DMS53 treated with DMSO at 0.1 percent for 48 hours (cell line): ENCODE results near the gene SLC35B2.

ENCODE experiments used
- DNase-seq: peaks from one replicate; lab custom pipeline; 2025; ENCODE audit not compliant: unreplicated experiment; lab: John Stamatoyannopoulos, UW

Gene SLC35B2

DNA sequence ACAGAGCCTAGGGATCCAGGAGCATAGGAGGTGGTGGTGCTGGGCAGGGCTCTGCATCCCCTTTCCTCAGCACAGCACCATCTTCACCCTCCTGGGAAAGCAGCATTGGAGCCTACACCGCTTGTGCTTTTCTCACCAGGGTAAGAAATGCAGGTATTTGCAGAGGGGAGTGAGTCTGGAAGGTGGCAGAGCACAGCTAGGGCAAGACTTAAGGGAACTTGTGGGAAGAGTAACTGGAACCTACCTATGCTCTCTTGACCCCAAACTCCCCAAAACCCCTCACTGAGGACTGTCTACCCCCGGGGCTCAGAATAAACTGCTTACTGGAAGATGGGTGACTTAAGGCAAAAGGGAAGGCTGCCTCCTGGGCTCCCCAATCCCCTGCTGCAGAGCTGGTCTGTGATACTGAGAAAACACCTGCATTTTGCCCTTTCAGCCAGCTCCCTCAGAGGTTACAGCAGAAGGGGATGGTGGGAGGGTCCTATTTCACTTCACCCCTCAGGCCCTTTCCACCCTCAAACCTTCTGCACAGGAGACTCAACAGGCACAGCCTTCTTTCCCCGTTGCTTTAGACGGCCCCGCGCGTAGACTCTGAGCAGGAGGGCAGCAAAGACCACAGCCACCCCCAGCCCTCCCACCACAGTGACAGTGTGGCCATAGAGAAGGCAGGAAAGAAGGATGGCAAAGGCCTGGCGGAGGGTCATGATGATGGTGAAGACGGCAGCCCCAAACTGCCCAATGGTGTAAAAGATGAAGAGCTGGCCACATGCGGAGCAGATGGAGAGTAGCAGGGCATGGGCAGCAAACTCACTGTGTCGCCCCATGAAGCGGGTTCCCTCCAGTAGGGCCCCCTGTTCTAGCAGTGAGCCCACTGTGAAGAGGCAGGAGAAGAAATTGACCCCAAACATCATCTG, 2.9 kb downstream of the SLC35B2 start:
- no peak for DNase-seq

DNA sequence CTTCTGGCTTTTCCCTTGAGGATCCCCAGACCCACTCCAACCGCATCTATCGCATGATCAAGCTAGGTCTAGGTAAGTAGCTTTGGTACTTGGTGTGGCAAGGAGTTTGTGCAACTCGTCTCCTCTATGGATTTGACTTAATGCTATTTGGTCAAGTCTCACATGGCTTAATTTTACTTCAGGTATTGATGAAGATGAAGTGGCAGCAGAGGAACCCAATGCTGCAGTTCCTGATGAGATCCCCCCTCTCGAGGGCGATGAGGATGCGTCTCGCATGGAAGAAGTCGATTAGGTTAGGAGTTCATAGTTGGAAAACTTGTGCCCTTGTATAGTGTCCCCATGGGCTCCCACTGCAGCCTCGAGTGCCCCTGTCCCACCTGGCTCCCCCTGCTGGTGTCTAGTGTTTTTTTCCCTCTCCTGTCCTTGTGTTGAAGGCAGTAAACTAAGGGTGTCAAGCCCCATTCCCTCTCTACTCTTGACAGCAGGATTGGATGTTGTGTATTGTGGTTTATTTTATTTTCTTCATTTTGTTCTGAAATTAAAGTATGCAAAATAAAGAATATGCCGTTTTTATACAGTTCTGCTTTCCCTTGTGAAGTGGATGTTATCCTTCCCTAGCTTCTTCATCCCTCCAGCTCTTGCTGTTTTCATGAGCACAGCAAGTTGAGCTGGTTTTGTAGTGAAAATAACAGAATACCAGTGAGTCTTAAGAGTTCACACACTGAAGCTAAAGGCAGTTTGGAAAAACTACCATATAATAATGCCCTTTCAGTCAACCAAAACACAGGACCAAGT, 3.8 kb downstream of the SLC35B2 start:
- peak; percentile 38 for DNase-seq

DNA sequence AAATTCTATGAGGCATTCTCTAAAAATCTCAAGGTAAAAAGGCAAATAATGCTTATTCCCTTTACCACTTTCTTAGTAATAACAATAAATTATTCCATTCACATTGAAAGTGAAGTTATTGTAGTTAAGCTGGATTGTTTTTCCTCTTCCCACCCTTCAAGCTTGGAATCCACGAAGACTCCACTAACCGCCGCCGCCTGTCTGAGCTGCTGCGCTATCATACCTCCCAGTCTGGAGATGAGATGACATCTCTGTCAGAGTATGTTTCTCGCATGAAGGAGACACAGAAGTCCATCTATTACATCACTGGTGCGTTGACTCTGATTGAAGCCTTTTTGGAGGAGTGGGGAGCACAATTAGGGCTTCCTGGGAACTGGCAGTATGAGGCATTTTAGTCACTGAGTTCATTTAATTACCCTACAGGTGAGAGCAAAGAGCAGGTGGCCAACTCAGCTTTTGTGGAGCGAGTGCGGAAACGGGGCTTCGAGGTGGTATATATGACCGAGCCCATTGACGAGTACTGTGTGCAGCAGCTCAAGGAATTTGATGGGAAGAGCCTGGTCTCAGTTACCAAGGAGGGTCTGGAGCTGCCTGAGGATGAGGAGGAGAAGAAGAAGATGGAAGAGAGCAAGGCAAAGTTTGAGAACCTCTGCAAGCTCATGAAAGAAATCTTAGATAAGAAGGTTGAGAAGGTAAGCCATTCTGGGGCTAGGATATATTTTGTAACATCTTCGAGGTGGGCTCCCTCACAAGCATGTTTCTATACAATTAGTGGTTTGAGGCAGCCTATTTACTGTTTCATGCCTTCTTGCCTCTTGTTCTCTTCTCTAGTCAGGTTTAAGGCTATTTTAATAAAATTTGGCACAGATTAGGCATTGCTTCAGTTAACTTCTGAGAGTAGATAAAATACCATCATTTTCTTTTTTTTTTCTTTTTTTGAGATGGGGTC, 5.5 kb downstream of the SLC35B2 start:
- no peak for DNase-seq

DNA sequence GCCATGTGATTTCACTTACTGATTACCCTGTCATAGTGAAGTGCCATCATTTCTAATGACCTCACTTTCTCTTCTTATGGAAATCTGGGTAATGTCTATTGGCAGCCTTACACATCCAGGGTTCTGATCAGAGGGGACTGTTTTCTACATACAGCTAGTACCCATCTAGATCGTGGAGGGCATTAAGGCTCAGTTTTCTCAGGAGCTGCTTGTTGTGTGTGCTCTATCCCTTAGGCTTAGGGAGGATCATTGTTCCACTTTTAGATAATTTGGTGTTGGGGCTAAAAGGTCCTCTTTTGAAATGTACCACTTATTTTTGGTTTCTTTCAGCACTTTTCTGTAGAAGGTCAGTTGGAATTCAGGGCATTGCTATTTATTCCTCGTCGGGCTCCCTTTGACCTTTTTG, 6.6 kb downstream of the SLC35B2 start:
- DNase-seq: no peak

DNA sequence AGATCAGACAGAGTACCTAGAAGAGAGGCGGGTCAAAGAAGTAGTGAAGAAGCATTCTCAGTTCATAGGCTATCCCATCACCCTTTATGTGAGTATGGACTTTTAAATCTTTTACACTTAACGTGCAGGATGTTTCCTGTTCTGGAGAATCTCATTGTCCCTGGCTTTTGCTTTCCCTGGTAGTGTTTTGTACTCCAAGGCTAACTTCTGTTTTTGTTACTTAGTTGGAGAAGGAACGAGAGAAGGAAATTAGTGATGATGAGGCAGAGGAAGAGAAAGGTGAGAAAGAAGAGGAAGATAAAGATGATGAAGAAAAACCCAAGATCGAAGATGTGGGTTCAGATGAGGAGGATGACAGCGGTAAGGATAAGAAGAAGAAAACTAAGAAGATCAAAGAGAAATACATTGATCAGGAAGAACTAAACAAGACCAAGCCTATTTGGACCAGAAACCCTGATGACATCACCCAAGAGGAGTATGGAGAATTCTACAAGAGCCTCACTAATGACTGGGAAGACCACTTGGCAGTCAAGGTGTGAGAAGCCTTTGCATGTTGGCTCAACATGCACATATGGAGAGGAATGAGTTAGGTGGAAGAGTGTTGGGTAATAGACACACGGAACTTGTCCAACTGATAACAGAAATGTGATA, 7.1 kb downstream of the SLC35B2 start:
- DNase-seq: no peak

DNA sequence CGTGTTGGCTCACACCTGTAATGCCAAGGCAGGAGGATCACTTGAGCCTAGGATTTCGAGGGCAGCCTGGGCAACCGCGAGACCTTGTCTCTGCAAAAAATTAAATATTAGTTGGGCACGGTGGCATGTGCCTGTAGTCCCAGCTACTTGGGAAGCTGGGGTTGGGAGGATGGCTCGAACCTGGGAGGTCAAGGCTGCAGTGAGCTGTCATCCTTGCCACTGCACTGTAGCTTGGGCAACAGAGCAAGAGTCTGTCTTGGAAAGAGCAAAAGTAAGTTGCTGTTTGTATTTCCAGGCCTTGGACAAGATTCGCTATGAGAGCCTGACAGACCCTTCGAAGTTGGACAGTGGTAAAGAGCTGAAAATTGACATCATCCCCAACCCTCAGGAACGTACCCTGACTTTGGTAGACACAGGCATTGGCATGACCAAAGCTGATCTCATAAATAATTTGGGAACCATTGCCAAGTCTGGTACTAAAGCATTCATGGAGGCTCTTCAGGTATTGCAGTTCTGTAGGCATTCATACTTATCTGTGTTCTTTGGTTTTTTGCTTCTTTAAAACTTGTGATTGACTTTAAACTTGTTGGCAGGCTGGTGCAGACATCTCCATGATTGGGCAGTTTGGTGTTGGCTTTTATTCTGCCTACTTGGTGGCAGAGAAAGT, 8.1 kb downstream of the SLC35B2 start:
- DNase-seq: no peak

DNA sequence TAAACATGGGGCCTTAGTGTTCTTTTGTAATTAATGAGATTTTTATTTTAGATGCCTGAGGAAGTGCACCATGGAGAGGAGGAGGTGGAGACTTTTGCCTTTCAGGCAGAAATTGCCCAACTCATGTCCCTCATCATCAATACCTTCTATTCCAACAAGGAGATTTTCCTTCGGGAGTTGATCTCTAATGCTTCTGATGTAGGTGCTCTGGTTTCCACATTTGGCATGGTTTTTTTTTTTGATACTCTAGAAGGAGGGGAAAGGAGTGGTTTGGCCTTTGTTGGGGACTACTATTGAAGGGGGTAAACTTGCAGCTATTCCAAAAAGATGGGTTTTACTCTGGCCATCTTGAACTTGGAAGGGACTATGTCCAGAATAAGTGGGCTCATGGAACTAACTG, 8.7 kb downstream of the SLC35B2 start:
- no peak for DNase-seq

DNA sequence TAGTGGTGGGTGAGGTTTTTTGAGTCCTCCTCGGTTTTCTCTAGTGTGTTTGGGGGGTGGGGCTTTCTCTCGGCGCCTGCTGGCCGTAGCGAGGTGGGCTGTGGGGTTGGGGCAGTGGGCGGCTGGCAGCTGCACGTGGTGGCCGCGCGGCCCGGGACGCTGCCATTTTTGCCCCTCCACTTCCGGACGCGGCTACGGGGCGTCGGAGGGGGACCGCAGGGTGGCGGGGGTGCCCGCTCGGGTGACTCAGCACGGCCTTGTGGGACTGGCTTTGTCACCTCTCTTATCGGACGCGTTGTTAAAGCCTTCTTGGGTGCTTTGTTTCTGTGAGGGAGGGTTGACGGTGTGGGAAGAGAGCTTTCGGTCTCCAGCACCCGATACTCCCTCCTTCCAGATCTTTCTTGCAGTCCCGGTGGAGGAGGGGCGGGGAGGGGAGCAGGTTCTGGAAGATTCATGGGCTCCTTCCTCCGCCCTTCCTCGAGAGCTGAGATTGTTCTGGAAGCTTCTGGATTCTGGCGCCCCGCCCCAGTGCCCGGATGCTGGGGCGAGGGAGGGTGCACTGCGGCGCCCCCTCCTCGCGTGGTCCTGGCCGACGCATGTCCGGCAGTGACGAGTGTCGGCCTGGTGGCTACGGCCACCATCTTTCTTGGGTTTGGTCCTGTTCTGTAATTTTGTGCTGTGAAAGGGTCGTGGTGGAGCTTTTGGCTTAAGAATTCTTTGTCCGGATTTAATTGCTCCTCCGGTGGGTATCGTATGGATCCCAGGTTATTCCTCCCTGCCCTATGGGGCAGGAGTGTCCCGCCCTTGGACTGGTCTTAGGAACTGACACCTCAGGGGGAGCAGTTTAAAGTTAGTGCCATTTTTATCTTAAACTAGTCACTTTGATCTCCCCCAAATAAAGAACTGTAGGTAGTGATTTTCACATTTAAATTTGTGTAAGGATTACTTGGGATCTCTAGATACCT, 9.7 kb downstream of the SLC35B2 start:
- DNase-seq: no peak

DNA sequence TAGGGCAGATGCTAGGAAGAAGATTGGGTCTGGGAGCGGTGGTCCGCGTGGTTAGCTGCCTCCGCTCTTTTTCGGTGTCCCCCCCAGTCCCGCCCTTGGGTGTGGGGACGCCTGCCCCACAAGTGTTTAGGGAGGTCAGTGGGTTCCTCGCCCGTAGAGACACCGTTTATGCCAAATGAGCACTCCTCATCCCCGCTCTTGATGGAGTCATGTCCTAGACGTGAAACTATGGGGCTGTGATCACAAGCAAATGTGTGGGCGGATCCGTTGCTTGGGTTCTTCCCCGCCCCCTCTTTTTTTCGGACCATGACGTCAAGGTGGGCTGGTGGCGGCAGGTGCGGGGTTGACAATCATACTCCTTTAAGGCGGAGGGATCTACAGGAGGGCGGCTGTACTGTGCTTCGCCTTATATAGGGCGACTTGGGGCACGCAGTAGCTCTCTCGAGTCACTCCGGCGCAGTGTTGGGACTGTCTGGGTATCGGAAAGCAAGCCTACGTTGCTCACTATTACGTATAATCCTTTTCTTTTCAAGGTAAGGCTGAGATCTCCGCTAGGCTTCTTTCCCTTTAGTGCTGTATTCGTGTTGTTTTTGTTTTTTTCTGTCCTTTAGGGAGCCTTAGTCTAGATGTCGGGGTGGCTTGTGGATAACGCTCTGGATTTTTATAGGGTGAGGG, 10.5 kb downstream of the SLC35B2 start, which contains the start of gene HSP90AB1:
TSS of gene HSP90AB1 (plus strand) at position 439 of the 675 bp plus-strand sequence. CDS start 1,529 bp downstream, outside the sequence.
- DNase-seq: peak; percentile 94

DNA sequence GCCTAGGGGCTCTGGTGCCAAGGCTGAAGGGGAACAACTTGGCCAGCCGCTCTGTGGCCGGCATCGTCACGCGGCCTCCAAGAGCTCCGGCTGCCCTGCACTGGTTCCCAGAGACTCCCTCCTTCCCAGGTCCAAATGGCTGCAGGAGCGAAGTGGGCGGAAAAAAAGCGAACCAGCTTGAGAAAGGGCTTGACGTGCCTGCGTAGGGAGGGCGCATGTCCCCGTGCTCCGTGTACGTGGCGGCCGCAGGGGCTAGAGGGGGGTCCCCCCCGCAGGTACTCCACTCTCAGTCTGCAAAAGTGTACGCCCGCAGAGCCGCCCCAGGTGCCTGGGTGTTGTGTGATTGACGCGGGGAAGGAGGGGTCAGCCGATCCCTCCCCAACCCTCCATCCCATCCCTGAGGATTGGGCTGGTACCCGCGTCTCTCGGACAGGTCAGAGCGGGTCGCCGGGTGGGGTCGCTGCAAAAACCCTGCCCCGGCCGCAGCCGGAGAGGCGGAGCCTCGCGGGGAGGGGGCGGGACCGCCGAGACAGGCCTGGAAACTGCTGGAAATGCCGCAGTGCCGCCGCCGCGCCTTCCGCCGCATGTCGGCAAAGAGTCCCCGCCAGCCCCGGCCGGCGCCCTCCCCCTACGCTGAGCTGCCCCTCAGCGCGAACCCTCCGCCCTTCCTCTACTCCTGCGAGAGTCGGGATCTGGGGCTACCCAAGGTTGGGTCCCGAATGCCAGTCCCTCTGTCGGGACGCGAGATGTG, 11.2 kb downstream of the SLC35B2 start:
- peak; percentile 81 for DNase-seq

DNA sequence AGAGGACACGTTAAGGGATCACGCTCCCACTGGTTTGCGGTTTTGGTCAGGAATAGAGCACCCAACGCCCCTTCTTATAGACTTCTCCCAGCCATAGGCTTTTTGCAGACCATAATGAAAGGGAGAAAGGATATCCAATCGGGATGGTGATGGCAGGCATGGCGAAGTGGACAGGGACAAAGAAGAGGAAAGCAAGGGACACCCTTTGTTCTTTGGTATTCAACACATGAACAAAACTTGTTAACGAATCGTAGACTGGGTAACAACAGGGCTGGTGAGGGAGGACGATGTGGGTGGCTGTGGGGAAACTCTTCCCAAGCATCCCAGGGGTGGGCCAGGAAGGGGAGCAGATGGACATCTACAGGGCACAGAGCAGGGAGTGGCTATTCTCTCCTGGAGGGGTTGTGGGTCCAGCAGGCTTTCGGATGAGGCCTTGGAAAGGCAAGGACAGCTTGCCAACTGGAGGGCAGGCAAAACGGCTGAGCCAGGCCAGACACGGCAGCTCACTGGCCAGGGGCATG, 11.9 kb downstream of the SLC35B2 start:
- DNase-seq: no peak

DNA sequence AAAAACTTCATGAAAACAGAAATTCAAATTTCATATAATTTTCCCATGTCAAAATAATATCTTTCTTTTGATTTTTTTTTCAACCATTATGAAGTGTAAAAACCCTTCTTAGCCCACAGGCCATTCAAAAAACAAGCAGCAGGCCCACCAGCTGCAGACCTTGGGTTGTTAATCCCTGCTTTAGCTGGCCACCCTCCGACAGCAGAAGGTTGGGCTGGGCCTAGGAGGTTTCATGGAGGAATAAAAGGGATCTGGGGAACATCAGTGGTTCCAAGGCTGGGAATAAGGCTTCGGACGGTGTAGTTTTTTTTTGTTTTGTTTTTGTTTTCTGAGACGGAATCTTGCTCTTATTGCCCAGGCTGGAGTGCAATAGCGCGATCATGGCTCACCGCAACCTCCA, 14.0 kb downstream of the SLC35B2 start:
- no peak for DNase-seq

DNA sequence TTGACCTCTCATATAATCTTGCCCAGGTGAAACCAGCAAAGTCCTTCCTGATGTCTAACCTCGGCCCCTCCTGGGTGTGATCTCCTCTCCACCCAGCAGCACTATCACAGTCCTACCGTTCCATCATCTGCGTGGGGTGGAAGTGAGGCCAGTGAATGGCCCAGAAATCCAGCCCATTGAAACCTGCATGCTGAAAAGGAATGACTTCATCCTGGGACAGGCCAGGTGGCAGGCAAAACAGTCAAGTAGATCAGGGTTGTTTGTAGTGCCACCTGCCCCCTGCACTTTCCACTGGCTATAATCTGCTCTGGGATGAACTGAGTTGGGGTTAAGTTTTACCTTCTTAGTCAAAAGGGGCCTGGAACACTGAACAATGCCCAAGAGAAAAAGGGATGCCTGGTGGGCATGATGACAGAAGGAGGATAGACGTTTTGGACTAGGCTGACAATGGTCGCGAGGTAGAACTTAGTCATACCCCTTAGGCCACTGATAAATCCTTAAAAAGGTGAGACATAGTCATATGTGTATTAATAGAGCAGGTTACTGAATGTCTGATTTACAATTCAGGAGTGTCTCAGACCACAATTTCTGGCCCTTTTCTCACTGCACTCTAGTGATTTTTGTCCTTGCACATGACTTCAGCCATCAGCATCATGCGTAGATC, 18.5 kb downstream of the SLC35B2 start:
- peak; percentile 43 for DNase-seq

DNA sequence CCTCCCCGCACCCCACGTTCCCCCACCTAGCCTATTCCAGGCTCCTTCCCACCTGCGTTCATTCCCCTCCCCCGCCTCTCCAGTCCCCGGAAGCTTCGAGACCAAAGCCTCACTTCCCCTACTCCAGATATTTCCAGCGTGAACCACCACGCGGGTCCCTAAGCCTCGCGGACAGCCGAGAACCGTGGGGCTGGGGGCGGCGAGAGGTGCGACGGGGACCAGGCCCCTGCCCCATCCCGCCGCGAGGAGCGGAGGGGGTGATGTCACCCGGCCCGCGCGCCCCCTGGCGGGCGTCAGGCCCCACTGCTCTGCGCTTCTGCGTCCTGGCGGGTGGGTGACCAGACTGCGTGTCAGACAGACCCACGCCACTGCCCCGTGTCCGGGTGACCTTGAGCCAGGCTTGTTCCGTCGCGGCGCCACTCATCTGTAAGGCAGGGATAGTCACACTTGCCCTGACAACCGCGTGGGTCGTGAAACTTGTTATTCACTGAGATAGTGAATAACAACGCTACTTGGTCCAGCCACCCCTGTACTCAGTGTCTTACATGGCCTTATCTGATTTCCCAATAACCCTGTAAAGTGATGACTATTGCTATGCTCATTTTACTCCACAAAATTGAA, 19.4 kb downstream of the SLC35B2 start:
- DNase-seq: peak; percentile 47

DNA sequence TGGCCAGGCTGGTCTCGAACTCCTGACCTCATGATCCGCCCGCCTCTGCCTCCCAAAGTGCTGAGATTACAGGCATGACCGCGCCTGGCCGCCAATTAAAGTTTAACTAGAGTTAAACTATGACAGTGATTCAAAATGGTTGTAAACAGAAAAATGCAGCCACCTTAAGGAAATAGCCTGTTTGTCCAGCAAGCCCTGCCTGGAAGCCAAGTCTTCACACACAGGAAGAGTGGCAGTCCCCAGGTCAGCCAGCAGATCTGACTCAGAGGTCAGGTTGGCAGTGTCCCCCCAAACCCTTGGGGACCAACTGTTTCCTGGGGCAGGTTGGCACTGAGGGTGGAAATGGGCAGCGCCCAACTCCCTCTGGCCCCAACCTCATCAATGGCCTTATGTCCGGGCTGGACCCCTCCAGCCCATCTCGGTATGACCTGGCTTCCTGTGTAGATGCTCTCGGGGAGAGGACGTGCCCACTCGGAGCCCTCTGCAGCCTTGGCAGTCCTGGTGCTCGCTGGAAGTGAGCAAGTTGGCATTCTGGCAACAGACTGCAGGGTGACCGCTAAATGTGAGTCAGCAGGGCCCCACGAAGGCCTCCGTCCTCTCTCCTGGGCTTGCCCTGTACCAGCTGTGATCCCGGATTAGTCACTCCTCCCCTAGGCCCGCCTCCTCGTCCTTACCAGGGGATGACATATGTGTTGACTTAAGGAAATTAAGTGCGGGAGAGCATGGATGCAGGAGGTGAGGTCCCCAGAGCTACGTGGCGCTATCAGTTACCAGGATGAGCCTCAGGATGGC, 20.1 kb downstream of the SLC35B2 start:
- peak; percentile 97 for DNase-seq
